ENCODE data around the gene MTR.
A peak's percentile ranks its signal among the peaks of the same experiment; 100 is the strongest.

Gene MTR

GRCh38 chr1:236895665-236896387 is 100.7 kb downstream of the MTR start (continued):
- TF ChIP-seq GLIS3 (CRISPR knock-in tag; IDR thresholded peaks at IDR 0.05) (no peak), ARNTL (CRISPR knock-in tag; IDR thresholded peaks at IDR 0.05; ENCODE audit: borderline replicate concordance, low read depth) (no peak), ZFP3 (CRISPR knock-in tag; IDR thresholded peaks at IDR 0.05) (no peak), PPARA (CRISPR knock-in tag; IDR thresholded peaks at IDR 0.05; ENCODE audit: borderline replicate concordance) (no peak), POU6F1 (CRISPR knock-in tag; IDR thresholded peaks at IDR 0.05; ENCODE audit: borderline replicate concordance, low read depth) (no peak), ISL1 (CRISPR knock-in tag; IDR thresholded peaks at IDR 0.05) (peak; percentile 46; the same call in 1 of the 2 replicates), ZFP30 (CRISPR knock-in tag; IDR thresholded peaks at IDR 0.05) (no peak)

GRCh38 chr1:236896716-236897115 is 101.6 kb downstream of the MTR start:
- no peak for ATAC-seq
- TF ChIP-seq ZNF565 (CRISPR knock-in tag; conservative IDR thresholded peaks at IDR 0.05; ENCODE audit: low read depth) (no peak), TSHZ2 (CRISPR knock-in tag; IDR thresholded peaks at IDR 0.05) (no peak), OSR1 (CRISPR knock-in tag; IDR thresholded peaks at IDR 0.05) (no peak), ZFP30 (CRISPR knock-in tag; IDR thresholded peaks at IDR 0.05) (no peak), RARB (CRISPR knock-in tag; IDR thresholded peaks at IDR 0.05) (no peak)

GRCh38 chr1:236904892-236905741 is 110.0 kb downstream of the MTR start:
- TF ChIP-seq ZFP3 (CRISPR knock-in tag; IDR thresholded peaks at IDR 0.05) = peak; percentile 75
- TF ChIP-seq TOX (CRISPR knock-in tag; IDR thresholded peaks at IDR 0.05; ENCODE audit: borderline replicate concordance) = peak; percentile 56; the same call in 1 of the 2 replicates
- no peak for TF ChIP-seq CSDC2 (CRISPR knock-in tag; IDR thresholded peaks at IDR 0.05)
- TF ChIP-seq ZC3H10 (CRISPR knock-in tag; IDR thresholded peaks at IDR 0.05) = peak; percentile 29; the same call in 1 of the 2 replicates
- peak; percentile 78 for TF ChIP-seq ISL1 (CRISPR knock-in tag; IDR thresholded peaks at IDR 0.05)
- 0 out of 2 replicates have a peak, but pooled peaks have one; percentile 15 for TF ChIP-seq GLIS3 (CRISPR knock-in tag; IDR thresholded peaks at IDR 0.05)
- TF ChIP-seq CREB5 (CRISPR knock-in tag; IDR thresholded peaks at IDR 0.05; ENCODE audit: low read depth) = no peak
- TF ChIP-seq ZFP30 (CRISPR knock-in tag; IDR thresholded peaks at IDR 0.05) = no peak
- peak; percentile 63 for ATAC-seq

GRCh38 chr1:236907205-236907604 is 112.1 kb downstream of the MTR start:
- ATAC-seq = peak; percentile 24; the same call in 2 of the 3 replicates
- TF ChIP-seq TCF4 (CRISPR knock-in tag; IDR thresholded peaks at IDR 0.05; ENCODE audit: borderline replicate concordance) = peak; percentile 56; the same call in 1 of the 2 replicates
- no peak for TF ChIP-seq ZC3H10 (CRISPR knock-in tag; IDR thresholded peaks at IDR 0.05)
- no peak for TF ChIP-seq ZNF565 (CRISPR knock-in tag; conservative IDR thresholded peaks at IDR 0.05; ENCODE audit: low read depth)
- no peak for TF ChIP-seq ZNF70 (CRISPR knock-in tag; IDR thresholded peaks at IDR 0.05)
- TF ChIP-seq ARNTL (CRISPR knock-in tag; IDR thresholded peaks at IDR 0.05; ENCODE audit: borderline replicate concordance, low read depth) = no peak
- TF ChIP-seq ISL1 (CRISPR knock-in tag; IDR thresholded peaks at IDR 0.05) = peak; percentile 63
- TF ChIP-seq CREB5 (CRISPR knock-in tag; IDR thresholded peaks at IDR 0.05; ENCODE audit: low read depth) = no peak
- no peak for TF ChIP-seq ZFP3 (CRISPR knock-in tag; IDR thresholded peaks at IDR 0.05)
- no peak for TF ChIP-seq CSRNP3 (CRISPR knock-in tag; IDR thresholded peaks at IDR 0.05)
- no peak for TF ChIP-seq TSHZ2 (CRISPR knock-in tag; IDR thresholded peaks at IDR 0.05)
- TF ChIP-seq BACH2 (CRISPR knock-in tag; IDR thresholded peaks at IDR 0.05; ENCODE audit: borderline replicate concordance) = no peak

Data from SK-N-SH treated with all-trans-retinoic acid at 6 μM for 48 hours (cell line).